ENCODE data around the gene DUXB.
A peak's percentile ranks its signal among the peaks of the same experiment; 100 is the strongest.

The DUXB gene

DNA sequence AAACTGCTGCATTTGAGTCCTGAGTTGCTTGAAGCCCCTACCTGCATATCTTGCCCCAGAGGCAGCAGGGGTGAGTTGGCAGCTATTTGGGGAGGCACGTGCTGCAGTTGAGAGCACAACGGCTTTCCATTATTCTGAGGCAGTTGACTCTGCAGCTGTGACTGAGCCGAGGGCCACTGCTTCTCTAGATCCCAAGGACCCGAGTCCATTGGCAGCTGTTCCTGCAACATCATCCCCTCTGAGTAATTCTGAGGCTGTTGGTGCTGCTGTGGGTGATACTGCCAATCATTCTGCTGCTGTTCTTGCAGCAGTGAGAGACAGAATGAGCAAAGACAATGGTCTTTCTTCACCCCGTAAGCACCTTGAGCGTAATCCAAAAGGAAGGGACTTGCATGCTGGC lies 40.9 kb downstream of the DUXB start:
- DNase-seq (ENCODE audit: low read depth in 2 of 2) = no peak

DNA sequence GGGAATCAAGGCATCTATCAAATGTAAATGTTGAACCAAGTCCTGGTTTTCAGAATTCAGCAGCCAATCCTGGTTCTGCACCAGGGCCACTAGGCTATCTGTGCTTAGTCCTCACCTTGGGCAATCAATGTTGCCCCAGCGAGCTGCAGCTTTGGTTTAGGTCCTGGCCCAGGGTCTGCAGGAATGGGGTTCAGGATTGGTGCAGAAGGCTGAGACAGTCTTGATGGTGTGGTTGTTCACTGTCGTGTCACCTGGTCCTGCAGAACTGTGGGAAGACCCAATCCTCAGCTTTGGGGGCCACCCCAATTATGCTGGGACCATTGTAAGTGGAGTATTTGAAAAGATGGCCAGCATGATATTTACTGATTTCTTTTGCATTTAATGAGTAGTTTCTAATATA lies 43.1 kb downstream of the DUXB start:
- DNase-seq (ENCODE audit: low read depth in 2 of 2) = no peak

DNA sequence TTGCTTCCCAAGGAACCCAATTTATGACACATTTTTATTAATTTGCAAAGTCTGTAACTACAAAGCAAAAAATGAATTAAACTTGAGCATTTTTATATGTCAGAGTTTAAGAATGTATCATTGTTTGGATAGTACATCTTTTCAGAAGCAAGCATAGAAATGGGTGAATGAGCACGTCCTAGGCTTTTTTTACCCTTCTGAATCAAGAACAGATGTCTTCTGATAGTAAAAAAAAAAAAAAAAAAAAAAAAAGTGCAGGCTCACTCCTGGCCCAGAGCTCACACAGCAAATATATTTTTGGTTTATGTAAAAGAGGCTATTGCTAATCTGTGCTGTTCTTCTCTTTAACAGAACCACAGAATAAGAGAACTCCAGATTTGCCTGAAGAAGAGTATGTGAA lies 47.3 kb downstream of the DUXB start:
- no peak for DNase-seq (ENCODE audit: low read depth in 2 of 2)

DNA sequence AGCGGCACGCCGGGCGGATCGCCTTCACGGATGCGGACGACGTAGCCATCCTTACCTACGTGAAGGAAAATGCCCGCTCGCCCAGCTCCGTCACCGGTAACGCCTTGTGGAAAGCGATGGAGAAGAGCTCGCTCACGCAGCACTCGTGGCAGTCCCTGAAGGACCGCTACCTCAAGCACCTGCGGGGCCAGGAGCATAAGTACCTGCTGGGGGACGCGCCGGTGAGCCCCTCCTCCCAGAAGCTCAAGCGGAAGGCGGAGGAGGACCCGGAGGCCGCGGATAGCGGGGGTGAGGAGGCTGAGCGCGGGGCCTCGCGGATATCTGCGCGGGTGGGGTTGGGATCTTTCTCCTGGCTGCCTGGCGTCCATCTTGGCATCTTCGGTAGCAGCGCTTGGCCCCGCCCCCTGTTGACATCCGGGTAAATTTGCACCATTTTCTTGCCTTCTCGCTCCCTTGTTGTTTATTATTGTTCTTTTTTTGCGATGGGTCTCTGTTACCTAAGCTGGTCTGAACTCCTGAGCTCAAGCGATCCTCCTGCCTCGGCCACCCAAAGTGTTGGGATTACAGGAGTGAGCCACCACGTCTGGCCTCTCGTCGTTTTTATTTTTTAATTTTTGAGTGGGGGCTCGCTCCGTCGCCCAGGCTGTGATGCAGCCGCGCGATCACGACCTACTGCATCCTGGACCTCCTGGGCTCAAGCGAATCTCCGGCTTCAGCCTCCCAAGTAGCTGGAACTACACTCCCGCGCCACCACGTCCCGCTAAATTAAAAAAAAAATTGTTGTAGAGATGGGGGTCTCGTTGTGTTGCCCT lies 52.8 kb downstream of the DUXB start:
- peak; percentile 83 for DNase-seq (ENCODE audit: low read depth in 2 of 2)

DNA sequence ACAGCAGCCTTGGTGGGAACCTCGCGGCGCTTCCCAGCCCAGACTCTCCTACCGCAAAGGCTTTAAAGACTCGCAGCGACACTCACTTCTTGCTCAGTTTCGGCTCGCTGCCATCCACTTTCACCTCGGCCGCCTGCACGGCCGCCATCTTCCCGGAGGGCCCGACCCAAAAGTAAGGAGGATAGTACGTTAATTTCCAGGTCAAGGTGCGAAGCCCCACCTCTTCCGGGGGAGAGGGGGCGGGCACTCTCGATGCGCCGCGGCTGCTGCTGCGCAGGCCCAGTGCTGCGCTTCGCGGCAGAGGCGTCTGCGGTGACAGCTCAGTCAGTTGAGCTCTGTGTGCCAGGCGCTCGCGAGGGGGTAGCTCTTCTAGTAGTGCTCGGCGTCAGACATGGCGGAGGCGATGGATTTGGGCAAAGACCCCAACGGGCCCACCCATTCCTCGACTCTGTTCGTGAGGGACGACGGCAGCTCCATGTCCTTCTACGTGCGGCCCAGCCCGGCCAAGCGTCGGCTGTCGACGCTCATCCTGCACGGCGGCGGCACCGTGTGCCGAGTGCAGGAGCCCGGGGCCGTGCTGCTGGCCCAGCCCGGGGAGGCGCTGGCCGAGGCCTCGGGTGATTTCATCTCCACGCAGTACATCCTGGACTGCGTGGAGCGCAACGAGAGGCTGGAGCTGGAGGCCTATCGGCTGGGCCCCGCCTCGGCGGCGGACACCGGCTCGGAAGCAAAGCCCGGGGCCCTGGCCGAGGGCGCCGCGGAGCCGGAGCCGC lies 53.6 kb downstream of the DUXB start, which contains the start of the genes KARS1 and TERF2IP:
Gene KARS1 (minus strand): TSS at position 174 of the 773 bp plus-strand sequence. CDS start 26 bp downstream, at position 148.
Gene TERF2IP (plus strand): TSS at position 282 of the 773 bp plus-strand sequence. CDS start 110 bp downstream, at position 392.
- DNase-seq (ENCODE audit: low read depth in 2 of 2) = peak; percentile 84 to 89

DNA sequence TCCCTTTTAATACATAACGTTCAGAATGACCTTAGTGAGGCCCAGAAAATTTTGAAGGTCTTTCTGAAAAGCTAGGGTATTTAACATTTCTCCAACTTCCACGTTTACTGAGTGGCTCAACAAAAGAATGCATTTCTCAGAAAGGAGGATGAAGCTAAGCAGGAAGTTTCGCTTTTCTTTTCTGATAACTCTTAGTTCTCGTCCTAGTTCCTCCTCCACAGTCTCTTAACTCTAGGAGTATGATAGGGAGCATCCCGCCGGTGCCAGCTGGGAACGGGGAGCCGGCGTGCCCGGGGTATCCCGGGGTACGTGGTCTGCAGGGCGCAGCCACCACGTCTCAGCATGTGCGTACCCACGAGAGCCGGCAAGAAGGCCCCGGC lies 54.2 kb downstream of the DUXB start:
- DNase-seq (ENCODE audit: low read depth in 2 of 2) = no peak

DNA sequence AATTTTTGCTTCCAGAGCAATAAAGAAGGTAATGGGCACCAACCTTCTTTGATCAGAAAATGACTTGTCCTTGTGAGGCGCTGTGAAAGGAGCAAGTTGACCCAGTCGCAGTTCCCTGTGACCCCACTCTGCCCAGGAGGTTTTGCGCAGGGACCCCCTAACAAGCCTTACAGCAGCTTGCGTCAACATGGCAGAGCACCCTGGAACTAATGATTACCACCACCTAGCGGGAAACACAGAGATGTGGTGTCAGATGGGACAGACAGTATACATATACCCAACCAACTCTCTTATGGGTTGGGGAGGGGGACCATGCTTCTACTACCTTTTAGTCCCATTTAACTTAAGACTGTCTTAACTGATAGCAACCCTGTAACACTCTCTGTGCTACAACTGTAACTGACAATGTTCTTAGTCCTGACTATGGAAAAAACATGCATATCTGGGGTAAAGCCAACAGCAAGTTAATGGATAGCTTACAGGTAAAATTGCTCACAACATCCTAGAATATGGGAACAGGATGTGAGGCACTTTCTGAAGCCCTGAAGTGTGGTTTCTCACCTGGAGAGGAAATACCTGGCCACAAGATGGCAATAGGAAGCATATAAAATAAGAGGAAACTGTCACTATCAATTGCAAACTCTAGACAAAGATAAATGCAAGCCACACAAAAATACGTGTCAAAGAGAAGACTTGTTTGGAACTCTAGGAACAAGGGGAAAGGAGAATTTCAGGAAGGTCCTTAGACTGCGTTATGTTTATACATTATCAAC lies 56.8 kb downstream of the DUXB start:
- no peak for DNase-seq (ENCODE audit: low read depth in 2 of 2)

Measured in stimulated activated CD4-positive, alpha-beta T cell treated with anti-CD3 and anti-CD28 coated beads, Interleukin-4, amount 100 ng/mL, for 48 hours (primary cell).